KOPT-K1 (cell line): ENCODE results near the gene TBC1D22B.
"Not testable (repeated sequence)": the region's sequence is repeated elsewhere in the genome, so short reads cannot be mapped to it uniquely, and the experiment has no call there.

Experiments used
- H3K27ac ChIP-seq: fragments of 200-600 bp; sonication (generic); 2 replicates; pipeline ENCODE4 v1.5.1; 2016; ENCODE audit warnings: antibody characterized with exemption, mild to moderate bottlenecking, low read depth, low read length; ENCODE audit not compliant: poor library complexity, severe bottlenecking
- H3K36me3 ChIP-seq: fragments of 200-600 bp; sonication (generic); 2 replicates; pipeline ENCODE4 v1.5.1; 2017; ENCODE audit warnings: antibody characterized with exemption, mild to moderate bottlenecking, low read length, moderate library complexity; ENCODE audit not compliant: insufficient read depth
- H3K9me3 ChIP-seq: fragments of 200-600 bp; sonication (generic); 2 replicates; pipeline ENCODE4 v1.5.1; 2017; ENCODE audit warnings: antibody characterized with exemption, low read length, mild to moderate bottlenecking; ENCODE audit not compliant: insufficient read depth, poor library complexity, severe bottlenecking

The TBC1D22B gene

GRCh38 chr6:37299990-37300389, 42.4 kb downstream of the TBC1D22B start:
- peaks cover 84% of the 10 kb centered on the region for H3K36me3 ChIP-seq
- peak overlapping the region; percentile 70 for H3K27ac ChIP-seq
- H3K9me3 ChIP-seq, result peaks cover 10% of the 10 kb centered on the region

DNA sequence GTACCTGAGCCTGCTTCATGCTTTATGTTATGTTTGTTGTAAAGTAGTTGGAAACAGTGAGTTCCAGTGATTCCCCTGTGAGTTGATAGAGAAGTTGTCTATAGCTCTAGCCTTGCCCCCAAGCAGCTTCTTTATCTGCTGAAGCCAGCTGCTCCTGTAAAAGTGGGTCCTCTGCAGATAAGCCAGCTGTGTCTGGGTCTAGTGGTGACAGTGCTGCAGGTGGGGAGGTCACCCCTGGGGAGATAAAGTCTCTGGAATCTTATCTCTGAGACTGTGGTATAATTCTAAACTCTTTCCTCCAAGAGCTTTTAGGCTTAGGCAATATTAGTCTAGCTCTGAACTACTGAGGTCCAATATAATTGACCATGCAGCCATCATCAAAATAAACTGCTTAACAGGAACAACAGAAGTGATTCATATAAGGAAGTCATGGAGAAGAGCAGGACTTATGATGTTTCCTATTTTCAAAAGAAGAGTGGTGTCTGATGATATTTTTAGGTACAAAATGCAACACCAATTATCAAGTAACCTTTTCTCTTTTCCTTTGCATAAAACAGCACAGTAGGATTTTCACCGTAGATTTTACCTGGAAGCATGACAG, 44.6 kb downstream of the TBC1D22B start:
- Histone ChIP-seq H3K36me3 (peaks cover 81% of the 10 kb centered on the region), H3K27ac (peak overlapping the region; percentile 70), H3K9me3 (no peaks in the 10 kb centered on the region)

DNA sequence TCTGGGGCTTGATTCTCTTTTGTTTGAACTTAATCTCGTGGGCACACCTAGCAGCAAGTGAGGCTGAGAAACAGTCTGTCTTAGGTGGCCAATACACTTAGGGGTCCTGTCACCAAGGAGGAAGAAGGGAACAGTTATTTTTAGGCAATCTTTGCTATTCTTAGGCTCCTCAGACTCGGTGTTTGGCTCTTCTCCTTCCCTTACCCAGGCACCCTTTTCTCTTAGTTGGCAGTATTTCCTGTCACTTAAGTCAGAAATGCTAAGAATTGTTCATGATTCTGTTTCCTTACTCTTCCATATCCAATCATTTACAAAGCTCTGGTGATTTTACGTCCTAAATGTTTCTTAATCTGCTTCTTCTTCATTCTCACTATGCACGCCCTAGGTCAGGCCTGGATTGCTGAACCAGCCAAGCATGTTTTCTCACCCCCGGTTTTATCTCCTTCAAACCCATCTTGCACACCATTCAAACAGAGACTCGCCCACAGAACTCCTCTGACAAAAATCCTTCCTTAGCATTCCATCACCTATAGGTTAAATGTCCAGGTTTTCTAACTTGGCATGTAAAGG, 45.6 kb downstream of the TBC1D22B start:
- H3K36me3 ChIP-seq, result peaks cover 80% of the 10 kb centered on the region
- H3K9me3 ChIP-seq, result no peaks in the 10 kb centered on the region
- peak overlapping the region; percentile 70 for H3K27ac ChIP-seq

- Histone ChIP-seq H3K27ac (peak overlapping the region; percentile 70), H3K36me3 (peaks cover 78% of the 10 kb centered on the region), H3K9me3 (no peaks in the 10 kb centered on the region)
These were observed 46.4 kb downstream of the TBC1D22B start for GRCh38 chr6:37303891-37304503.

DNA sequence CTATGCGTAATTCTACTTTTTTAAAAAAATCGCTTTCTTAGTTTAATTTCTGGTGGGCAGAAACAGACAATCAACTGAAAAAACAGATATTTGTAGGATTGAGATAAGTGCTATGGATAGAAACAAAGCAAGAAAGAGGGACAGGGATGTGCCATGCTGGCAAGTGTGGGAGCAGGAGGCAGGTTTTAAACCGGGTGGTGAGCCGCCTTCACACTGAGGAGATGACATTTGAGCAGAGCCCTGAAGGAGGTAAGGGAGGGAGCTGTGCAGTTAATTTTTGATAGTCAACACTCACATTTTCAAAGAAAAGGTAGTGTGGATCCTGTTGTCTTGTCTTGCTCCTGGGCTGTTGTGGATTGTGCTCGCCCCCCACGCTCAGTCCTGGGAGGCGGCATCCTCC, 47.2 kb downstream of the TBC1D22B start:
- peaks cover 77% of the 10 kb centered on the region for H3K36me3 ChIP-seq

GRCh38 chr6:37305841-37306425, 48.4 kb downstream of the TBC1D22B start:
- Histone ChIP-seq H3K36me3 (peaks cover 73% of the 10 kb centered on the region), H3K27ac (peak overlapping the region; percentile 44), H3K9me3 (no peaks in the 10 kb centered on the region)

More for the DNA sequence above, 47.2 kb downstream of the TBC1D22B start:
- H3K27ac ChIP-seq, result peak overlapping the region; percentile 70
- H3K9me3 ChIP-seq, result no peaks in the 10 kb centered on the region

DNA sequence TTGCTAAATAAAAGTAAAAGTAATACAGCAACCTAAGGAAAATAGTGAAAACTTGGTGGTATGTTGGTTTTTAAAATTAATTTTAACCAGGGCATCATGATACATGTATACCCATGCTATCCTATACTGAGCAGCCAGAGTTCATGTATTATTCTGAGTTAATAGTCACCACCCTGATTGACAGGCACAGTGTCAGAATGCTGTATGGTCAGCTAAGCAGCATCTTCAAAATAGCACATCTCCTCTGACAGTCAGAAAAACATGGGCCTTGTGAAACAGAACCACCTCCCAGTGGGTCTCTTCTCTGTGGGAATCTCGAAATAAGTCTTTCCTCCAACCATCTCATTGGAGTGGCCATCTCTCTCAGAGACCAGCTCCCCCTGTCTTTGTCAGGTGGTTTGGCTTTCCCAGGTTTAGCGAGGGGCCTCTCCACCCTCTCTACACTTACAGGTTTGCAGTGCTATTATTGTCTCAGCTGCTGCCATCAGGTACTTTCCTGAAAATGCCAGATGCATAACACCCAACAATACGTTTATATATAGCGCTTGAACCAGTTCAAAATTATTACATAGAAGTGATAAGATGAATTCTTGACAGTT, 49.2 kb downstream of the TBC1D22B start:
- peak overlapping the region; percentile 44 for H3K27ac ChIP-seq
- peaks cover 65% of the 10 kb centered on the region for H3K36me3 ChIP-seq
- H3K9me3 ChIP-seq, result no peaks in the 10 kb centered on the region

- peaks cover 65% of the 10 kb centered on the region for H3K36me3 ChIP-seq
- H3K9me3 ChIP-seq, result not testable (repeated sequence)
- peak overlapping the region; percentile 44 for H3K27ac ChIP-seq
These were observed 49.9 kb downstream of the TBC1D22B start for GRCh38 chr6:37307484-37307883.

DNA sequence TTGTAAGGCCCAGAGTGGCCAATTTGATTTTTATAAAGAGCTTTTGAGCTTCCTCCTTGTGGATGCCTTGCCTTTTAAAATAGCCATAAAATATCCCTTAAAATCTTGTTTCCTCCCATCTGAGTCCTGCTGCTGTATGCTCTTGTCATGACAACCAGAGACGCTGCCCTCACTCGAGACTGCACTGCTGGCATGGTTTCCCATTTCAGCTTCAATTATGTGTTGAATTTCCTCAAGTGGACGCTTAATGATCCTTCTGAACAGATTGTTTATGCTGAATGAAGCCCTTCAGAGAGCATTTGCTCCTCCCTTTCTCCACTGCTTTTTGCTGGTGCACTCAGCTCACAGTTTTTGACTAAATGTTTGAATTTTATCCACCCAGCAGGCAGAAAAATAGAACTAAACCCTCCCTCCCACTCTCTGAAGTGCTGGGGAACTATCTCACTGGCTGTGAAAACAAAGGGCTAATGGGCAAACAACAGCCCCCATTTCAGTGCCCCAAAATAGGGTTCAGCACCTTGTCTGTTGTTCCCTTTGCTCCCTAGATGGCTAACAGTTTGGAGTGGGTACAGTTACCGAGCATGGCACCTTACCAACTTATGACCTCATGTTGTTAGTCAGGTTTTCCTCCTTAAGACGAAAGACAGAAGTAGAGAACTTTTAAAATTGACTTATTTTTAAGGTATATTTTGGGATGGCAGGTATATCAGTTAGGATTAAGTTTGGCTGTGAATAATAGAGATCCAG, 50.7 kb downstream of the TBC1D22B start:
- no peaks in the 10 kb centered on the region for H3K9me3 ChIP-seq
- peak overlapping the region; percentile 44 for H3K27ac ChIP-seq
- peaks cover 65% of the 10 kb centered on the region for H3K36me3 ChIP-seq

DNA sequence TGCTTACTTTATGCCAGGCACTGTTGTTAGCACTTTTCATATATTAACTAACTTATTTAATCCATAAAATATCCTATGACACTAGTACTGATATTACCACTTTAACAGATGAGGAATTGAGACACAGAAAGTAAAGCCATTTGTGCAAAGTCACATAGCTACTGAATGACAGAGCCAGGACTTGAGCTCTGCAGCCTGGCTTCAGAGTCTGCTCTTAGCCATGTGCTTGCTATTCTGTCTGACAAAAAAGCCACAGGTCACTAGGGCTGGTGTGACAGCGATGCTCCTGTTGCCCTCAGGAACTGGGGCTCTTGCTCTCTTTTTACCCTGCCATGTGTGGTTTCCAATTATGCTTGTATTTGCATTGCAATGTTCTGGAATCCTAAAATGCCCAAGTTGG, 51.5 kb downstream of the TBC1D22B start:
- peak overlapping the region; percentile 35 for H3K27ac ChIP-seq
- H3K9me3 ChIP-seq, result no peaks in the 10 kb centered on the region
- H3K36me3 ChIP-seq, result peaks cover 67% of the 10 kb centered on the region

- Histone ChIP-seq H3K36me3 (peaks cover 67% of the 10 kb centered on the region), H3K27ac (peak overlapping the region; percentile 35), H3K9me3 (no peaks in the 10 kb centered on the region)
These were observed 52.1 kb downstream of the TBC1D22B start for GRCh38 chr6:37309692-37310091.

GRCh38 chr6:37310966-37311365, 53.4 kb downstream of the TBC1D22B start:
- Histone ChIP-seq H3K9me3 (no peaks in the 10 kb centered on the region), H3K27ac (peak overlapping the region; percentile 58), H3K36me3 (peaks cover 70% of the 10 kb centered on the region)

DNA sequence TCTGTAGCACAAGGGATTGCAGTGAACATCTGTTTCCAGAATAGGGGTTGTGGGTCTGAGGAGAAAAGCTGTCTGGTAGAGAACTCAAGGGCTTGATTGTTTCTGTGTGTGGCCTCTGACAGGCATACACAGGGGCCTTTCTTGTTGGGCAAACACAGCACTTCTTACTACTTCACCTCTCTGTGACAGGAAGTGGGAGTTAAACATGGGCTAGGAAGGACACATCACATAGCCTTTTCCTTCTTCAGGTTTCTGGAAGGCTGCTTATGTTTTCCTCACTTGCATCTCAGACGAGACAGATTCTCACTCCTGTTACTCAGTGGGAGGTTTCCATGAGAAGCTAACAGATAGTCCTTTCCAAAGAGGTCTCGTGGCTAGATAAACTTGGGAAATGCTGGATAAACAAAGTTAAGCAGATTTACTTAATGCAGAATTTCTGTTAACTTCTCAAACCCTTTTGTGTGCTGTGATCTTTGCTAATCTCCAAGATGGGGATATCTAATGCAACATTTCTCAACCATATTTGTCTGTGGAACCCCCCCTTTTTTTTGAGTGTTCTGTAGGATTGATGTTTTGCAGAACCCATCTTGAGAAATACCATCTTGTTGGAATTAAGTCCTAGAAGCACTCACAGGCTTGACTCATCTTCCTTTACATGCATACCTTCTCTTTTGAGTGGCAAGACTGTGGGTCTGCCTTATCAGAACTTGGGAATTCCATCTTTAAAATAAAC, 54.3 kb downstream of the TBC1D22B start:
- Histone ChIP-seq H3K36me3 (peaks cover 70% of the 10 kb centered on the region), H3K9me3 (no peaks in the 10 kb centered on the region), H3K27ac (peak overlapping the region; percentile 58)
